Measurements from ENCODE around the gene RNF220.

- no peak for TF ChIP-seq HNRNPUL1 (IDR thresholded peaks at IDR 0.05; ENCODE audit: low read depth, low read length)
- no peak for TF ChIP-seq REST (IDR thresholded peaks at IDR 0.05; ENCODE audit: borderline replicate concordance in 1 of 2, low read depth in 1 of 2, low read length in 2 of 2)
- TF ChIP-seq CTCF (CRISPR knock-in tag; IDR thresholded peaks at IDR 0.05) = no peak
- TF ChIP-seq ZNF274 (CRISPR knock-in tag; IDR thresholded peaks at IDR 0.05) = no peak
- no peak for TF ChIP-seq ZNF121 (CRISPR knock-in tag; IDR thresholded peaks at IDR 0.05)
- TF ChIP-seq HDAC2 (CRISPR knock-in tag; IDR thresholded peaks at IDR 0.05) = no peak
- TF ChIP-seq BCL3 (CRISPR knock-in tag; IDR thresholded peaks at IDR 0.05) = no peak
- no peak for TF ChIP-seq BCL6 (CRISPR knock-in tag; IDR thresholded peaks at IDR 0.05)
- TF ChIP-seq NFIC (IDR thresholded peaks at IDR 0.05; ENCODE audit: low read length) = no peak
- no peak for TF ChIP-seq IRF9 (CRISPR knock-in tag; IDR thresholded peaks at IDR 0.05; ENCODE audit: borderline replicate concordance)
- TF ChIP-seq KDM5B (CRISPR knock-in tag; IDR thresholded peaks at IDR 0.05; ENCODE audit: borderline replicate concordance) = no peak
- TF ChIP-seq TSC22D2 (CRISPR knock-in tag; IDR thresholded peaks at IDR 0.05; ENCODE audit: borderline replicate concordance) = no peak
- TF ChIP-seq ZMAT5 (CRISPR knock-in tag; IDR thresholded peaks at IDR 0.05; ENCODE audit: borderline replicate concordance, low read depth) = no peak
These were observed 216.8 kb downstream of the RNF220 start for GRCh38 chr1:44621841-44622286.
